IPS-20b (cell line): ENCODE measurements around the gene CYSRT1.
"Not testable (repeated sequence)": the region's sequence is repeated elsewhere in the genome, so short reads cannot be mapped to it uniquely, and the experiment has no call there.

Experiments used
- H3K27ac ChIP-seq: one replicate; pipeline ENCODE4 v1.5.1; 2013; ENCODE audit warnings: low read length
- H3K27me3 ChIP-seq: 2 replicates; pipeline ENCODE4 v1.6.1; 2013; ENCODE audit warnings: mild to moderate bottlenecking, low read length, inconsistent platforms; ENCODE audit not compliant: insufficient read depth
- H3K36me3 ChIP-seq: 2 replicates; pipeline ENCODE4 v1.6.1; 2013; ENCODE audit warnings: low read depth, mild to moderate bottlenecking, inconsistent platforms, low read length, moderate library complexity; ENCODE audit not compliant: insufficient read depth
- H3K4me1 ChIP-seq: 2 replicates; pipeline ENCODE4 v1.6.1; 2013; ENCODE audit warnings: mild to moderate bottlenecking, control low read depth, inconsistent platforms, low read length, moderate library complexity; ENCODE audit not compliant: insufficient read depth
- H3K4me3 ChIP-seq: 2 replicates; pipeline ENCODE4 v1.5.1; 2013; ENCODE audit warnings: mild to moderate bottlenecking, low read length, inconsistent platforms
- H3K9ac ChIP-seq: 2 replicates; pipeline ENCODE4 v1.6.1; 2013; ENCODE audit warnings: low read depth, mild to moderate bottlenecking, inconsistent platforms, low read length, moderate library complexity
- H3K9me3 ChIP-seq: 2 replicates; pipeline ENCODE4 v1.6.1; 2013; ENCODE audit warnings: mild to moderate bottlenecking, low read depth, low read length, inconsistent platforms; ENCODE audit not compliant: insufficient read depth

The CYSRT1 gene

DNA sequence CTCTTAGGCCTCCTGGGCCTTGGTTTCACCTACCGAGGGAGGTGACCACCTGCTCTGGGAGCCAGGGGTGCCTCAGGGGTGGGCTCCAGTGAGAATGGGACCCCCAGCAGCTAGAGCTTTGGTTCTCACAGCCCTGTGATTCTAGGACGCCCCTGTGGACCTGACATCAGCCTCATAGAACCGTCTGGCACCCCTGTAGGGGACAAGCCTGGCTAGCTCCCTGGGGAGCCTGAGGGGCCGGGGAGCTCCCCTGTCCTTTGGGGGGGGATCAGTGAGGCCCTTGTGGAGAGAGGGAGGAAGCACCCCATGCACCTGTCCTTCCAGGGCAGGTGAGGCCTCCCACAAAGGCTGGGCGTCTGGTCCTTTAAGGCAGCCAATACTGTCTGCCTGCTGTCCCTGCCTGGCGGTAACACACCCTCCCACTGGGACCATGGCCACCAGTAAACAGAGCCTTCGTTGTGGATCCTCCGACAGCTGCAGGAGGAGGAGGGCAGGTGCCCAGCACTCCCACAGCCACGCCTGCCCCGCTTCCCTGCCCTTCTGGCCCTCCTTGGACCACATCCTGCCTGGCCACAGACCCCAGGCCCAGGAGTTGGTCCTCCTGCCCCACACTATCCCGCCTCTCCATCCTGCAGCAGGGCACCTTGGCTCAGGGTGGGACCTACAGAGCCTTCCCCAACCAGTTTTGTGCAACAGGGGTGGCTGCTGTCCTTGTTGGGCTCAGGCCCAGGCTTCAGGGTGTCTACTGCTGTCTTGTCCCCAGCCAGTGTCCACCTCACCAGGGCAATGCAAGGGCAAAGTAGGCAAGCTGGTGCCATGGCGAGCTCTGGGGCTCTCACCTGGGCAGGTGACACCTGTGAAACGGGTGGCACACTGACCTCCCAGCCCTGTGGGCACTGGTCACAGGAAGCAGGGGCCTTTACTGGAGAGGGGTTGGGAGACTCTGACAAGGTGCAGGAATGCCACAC lies 13.1 kb downstream of the CYSRT1 start:
- Histone ChIP-seq H3K9me3 (no peaks in the 10 kb centered on the region), H3K9ac (no peak overlapping the region), H3K4me1 (peaks cover 5% of the 10 kb centered on the region)

DNA sequence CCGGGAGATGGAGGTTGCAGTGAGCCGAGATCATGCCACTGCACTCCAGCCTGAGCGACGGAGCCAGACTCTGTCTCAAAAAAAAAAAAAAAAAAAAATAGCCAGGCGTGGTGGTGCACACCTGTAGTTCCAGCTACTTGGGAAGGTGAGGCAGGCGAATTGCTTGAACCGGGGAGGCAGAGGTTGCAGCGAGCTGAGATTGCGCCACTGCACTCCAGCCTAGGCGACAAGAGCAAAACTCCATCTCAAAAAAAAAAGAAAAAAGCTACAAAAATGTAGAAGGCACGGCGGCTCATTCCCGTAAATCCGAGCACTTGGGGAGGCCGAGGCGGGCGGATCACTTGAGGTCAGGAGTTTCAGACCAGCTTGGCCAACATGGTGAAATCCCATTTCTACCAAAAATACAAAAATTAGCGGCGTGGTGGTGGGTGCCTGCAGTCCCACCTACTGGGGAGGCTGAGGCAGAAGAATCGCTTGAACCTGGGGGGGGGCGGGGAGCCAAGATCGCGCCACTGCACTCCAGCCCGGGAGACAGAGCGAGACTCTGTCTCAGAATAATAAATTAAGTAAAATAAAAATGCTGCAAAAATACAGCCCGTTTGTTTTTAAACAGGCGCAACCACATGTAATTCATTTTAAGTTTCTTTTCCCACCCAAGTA lies 14.7 kb downstream of the CYSRT1 start:
- H3K27me3 ChIP-seq, H3K9me3 ChIP-seq, H3K4me1 ChIP-seq: not testable (repeated sequence)
- peaks cover 21% of the 10 kb centered on the region for H3K36me3 ChIP-seq
- H3K9ac ChIP-seq: peak overlapping the region; percentile 86; the same call in 1 of the 2 replicates
- peak overlapping the region; percentile 46 for H3K27ac ChIP-seq
- peak overlapping the region; percentile 85 for H3K4me3 ChIP-seq

More for the DNA sequence above, 13.1 kb downstream of the CYSRT1 start:
- Histone ChIP-seq H3K27ac (no peak overlapping the region), H3K27me3 (no peaks in the 10 kb centered on the region), H3K36me3 (peaks cover 11% of the 10 kb centered on the region), H3K4me3 (no peak overlapping the region)

DNA sequence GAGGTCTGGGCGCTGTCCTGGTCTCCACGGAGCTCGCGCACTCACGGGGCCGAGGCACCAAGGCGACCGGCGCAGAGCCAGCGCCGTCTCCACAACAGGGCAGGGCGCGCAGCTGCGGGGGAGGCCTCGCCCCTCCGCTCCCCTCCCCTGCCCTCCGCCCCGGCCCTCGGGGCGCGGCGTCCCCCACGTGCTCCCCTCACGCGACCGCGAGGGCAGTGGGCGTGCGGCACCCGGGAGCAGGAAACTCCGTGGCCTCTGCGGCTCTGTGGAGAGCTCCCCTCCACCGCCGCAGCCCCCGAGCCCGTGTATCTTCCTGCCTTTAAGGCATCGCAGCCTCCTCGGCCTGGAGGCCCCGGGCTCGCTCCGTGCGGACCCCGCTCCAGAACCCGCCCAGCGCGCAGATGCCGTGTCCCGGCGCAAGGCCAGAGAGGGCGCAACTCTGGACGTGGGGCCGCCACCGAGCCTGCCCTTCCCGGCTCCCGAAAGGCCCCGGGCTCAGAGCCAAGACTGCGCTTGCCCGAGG lies 15.4 kb downstream of the CYSRT1 start:
- H3K27ac ChIP-seq: peak overlapping the region; percentile 46
- H3K4me1 ChIP-seq: peaks cover 10% of the 10 kb centered on the region

DNA sequence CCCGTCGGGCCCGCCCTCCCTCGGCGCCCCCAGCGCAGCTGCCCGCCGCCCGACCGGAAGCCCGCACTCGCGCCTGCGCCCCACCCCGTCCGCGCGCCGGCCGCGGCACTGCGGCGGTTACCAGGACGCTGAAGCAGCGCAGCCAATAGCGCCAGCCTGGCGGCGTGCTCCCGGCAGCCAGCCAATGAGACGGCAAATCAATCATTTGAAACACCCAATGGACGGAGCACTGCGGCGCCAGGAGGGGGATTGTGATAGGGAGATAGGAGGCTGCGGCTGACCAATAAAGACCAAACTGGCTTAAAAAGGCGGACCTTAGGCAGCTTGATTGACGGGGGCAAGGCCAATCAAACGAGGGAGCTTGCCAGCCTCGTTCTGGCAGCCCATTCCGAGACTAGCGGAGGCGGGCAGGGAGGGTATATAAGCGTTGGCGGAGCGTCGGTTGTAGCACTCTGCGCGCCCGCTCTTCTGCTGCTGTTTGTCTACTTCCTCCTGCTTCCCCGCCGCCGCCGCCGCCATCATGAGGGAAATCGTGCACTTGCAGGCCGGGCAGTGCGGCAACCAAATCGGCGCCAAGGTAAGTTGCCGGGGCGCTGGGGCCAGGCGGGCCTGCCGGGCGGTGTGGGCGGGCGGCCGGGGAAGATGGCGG lies 16.0 kb downstream of the CYSRT1 start, which contains the start of gene TUBB4B:
Gene TUBB4B, plus strand, starts transcription at position 447 of the 649 bp plus-strand sequence. Its CDS starts 74 bp downstream, at position 521.
- Histone ChIP-seq H3K9me3 (no peaks in the 10 kb centered on the region), H3K4me1 (peaks cover 10% of the 10 kb centered on the region), H3K27me3 (no peaks in the 10 kb centered on the region), H3K27ac (peak within 1 kb of the TSS; percentile 46), H3K36me3 (peaks cover 21% of the 10 kb centered on the region), H3K9ac (peak within 1 kb of the TSS; percentile 86), H3K4me3 (peak within 1 kb of the TSS; percentile 85)

More for the DNA sequence above, 15.4 kb downstream of the CYSRT1 start:
- Histone ChIP-seq H3K9me3 (no peaks in the 10 kb centered on the region), H3K36me3 (peaks cover 21% of the 10 kb centered on the region), H3K9ac (peak overlapping the region; percentile 86; the same call in 1 of the 2 replicates), H3K4me3 (peak overlapping the region; percentile 85), H3K27me3 (no peaks in the 10 kb centered on the region)

DNA sequence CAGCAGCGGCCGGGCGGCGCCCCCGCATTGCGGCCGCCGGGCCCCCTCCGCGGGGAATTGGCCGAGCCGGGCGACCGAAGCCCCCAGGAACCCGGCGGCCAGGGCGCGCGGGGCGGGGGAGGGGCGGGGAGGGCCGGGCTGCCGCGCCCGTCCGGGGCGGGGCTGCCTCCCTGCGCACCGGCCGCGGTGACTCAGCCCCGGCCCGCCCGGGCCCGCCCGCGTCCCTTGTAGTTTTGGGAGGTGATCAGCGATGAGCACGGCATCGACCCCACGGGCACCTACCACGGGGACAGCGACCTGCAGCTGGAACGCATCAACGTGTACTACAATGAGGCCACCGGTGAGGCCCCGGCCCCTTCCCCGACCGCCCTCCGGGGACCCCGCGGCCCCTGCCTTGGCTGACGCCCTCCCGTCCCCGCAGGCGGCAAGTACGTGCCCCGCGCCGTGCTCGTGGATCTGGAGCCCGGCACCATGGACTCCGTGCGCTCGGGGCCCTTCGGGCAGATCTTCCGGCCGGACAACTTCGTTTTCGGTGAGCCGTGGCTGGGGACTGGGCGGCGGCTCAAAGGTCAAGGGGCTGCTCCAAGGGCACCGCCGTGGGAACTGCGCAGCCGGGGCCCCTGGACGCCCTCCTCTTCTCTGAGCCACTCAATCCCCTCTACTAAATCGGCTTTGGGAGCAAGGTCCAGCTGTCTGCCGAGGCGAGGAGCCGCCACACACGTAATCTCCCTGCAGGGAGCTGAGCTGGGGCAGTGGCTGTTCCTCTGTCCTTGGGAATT lies 16.7 kb downstream of the CYSRT1 start:
- Histone ChIP-seq H3K4me1 (peaks cover 10% of the 10 kb centered on the region), H3K9ac (peak overlapping the region; percentile 71), H3K9me3 (no peaks in the 10 kb centered on the region), H3K4me3 (peak overlapping the region; percentile 79), H3K27me3 (no peaks in the 10 kb centered on the region), H3K27ac (no peak overlapping the region), H3K36me3 (peaks cover 21% of the 10 kb centered on the region)

DNA sequence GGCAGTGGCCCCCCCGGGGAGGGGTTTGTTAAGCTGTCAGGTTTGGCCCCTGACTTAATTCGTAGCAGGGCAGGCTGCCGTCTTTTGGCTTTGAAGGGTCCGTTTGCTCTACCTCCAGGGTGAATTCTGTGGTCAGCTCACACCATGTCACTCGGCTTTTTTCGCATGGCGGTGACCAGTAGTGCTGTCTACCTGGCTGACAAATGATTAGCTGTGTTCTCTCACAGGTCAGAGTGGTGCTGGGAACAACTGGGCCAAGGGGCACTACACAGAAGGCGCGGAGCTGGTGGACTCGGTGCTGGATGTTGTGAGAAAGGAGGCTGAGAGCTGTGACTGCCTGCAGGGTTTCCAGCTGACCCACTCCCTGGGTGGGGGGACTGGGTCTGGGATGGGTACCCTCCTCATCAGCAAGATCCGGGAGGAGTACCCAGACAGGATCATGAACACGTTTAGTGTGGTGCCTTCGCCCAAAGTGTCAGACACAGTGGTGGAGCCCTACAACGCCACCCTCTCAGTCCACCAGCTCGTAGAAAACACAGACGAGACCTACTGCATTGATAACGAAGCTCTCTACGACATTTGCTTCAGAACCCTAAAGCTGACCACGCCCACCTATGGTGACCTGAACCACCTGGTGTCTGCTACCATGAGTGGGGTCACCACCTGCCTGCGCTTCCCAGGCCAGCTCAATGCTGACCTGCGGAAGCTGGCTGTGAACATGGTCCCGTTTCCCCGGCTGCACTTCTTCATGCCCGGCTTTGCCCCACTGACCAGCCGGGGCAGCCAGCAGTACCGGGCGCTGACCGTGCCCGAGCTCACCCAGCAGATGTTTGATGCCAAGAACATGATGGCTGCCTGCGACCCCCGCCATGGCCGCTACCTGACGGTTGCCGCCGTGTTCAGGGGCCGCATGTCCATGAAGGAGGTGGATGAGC lies 17.6 kb downstream of the CYSRT1 start:
- H3K4me3 ChIP-seq: peak overlapping the region; percentile 79
- H3K27me3 ChIP-seq: no peaks in the 10 kb centered on the region
- H3K9me3 ChIP-seq: no peaks in the 10 kb centered on the region
- peaks cover 21% of the 10 kb centered on the region for H3K36me3 ChIP-seq
- H3K9ac ChIP-seq: peak overlapping the region; percentile 71; the same call in 1 of the 2 replicates
- H3K27ac ChIP-seq: no peak overlapping the region
- peaks cover 5% of the 10 kb centered on the region for H3K4me1 ChIP-seq

DNA sequence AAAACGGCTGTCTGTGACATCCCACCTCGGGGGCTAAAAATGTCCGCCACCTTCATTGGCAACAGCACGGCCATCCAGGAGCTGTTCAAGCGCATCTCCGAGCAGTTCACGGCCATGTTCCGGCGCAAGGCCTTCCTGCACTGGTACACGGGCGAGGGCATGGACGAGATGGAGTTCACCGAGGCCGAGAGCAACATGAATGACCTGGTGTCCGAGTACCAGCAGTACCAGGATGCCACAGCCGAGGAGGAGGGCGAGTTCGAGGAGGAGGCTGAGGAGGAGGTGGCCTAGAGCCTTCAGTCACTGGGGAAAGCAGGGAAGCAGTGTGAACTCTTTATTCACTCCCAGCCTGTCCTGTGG lies 18.3 kb downstream of the CYSRT1 start:
- not testable (repeated sequence) for H3K27me3 ChIP-seq, H3K4me1 ChIP-seq, H3K27ac ChIP-seq, H3K9ac ChIP-seq, H3K9me3 ChIP-seq, H3K4me3 ChIP-seq
- peaks cover 21% of the 10 kb centered on the region for H3K36me3 ChIP-seq

DNA sequence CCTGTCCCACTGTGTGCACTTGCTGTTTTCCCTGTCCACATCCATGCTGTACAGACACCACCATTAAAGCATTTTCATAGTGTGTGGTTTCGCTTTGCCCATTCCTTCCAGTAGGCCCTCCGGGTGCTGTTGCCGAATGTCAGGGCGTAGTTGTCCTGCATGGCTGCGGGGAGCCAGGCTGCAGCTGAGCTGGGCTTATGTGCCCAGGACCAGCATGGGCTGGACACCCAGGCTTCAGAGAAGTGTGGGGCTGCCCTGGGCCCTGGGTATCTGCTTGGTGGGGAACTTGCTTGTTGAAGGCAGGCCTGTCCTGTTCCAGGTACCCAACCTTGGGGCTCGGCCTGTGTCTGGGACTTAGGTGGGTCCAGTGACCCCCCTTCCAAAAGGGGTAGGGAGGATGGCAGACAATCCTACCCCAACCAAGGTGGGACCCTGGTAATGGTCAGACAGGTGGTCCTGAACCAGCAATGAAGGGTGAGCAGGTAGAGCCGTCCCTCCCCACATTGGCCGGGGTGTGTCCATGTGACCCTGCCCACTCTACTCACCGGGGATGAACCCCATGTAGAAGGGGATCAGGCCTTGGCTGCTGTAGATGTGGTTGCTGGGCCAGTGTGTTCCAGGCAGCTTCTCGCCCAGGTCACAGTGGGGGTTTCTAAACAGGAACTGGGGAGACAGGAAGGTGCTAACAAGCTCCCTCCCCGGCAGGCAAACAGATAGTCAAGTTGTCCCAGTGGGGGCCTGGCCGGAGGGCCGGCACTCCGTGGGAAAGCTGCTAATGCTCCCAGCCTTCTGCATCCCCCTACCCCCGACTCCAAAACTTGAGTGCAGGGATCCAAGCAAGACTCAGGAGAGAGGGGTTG lies 18.9 kb downstream of the CYSRT1 start:
- peaks cover 5% of the 10 kb centered on the region for H3K4me1 ChIP-seq
- H3K9ac ChIP-seq: no peak overlapping the region

DNA sequence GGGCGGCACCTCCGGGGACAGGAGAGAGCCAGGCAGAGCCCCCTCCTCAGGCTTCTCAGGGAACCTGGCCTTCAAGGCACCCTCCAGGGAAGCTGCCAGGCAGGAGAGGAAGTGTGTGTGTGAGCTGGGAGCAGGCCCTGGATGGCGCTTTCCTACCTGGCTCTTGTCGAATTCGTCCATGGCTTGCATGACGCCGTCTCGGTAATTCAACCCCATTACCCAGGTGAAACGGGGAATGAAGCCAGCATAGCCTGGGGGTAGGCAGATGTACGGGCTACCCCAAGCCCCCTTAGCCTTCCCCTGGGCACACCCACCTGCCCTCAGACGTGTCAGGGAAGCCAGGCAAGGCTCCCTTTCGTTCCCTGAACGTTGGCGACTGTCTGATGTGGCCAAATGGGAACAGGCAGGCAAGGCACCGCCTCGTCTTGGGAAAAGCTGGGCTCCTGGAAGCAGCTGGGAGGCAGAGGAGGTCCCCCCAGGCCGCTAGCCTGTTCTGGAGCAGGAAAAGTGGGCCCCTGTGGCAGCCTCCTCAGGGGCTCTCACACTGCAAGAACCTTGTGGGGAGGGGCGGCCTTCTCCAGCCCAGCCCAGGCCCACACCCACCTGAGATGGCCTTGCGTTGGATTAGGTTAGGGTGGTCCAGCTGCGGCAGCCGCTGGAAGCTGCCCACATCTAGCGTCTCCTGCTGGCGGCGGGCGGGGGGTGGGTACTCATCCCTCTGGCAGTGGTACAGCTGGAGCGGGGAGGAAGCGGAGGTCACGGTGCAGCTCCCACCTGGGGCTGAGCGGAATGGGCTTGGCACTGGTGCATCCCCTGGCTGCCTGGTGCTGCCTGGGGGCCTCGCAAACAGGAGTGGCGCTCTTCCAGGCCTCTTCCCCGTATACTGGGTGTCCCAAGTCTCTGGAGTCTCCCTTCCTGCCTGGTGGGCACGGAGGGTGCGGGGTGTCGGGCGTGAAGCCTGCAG lies 19.8 kb downstream of the CYSRT1 start:
- Histone ChIP-seq H3K4me1 (peaks cover 5% of the 10 kb centered on the region), H3K9ac (no peak overlapping the region), H3K9me3 (no peaks in the 10 kb centered on the region), H3K27me3 (no peaks in the 10 kb centered on the region), H3K27ac (no peak overlapping the region), H3K4me3 (no peak overlapping the region), H3K36me3 (peaks cover 21% of the 10 kb centered on the region)

More for the DNA sequence above, 18.9 kb downstream of the CYSRT1 start:
- no peak overlapping the region for H3K27ac ChIP-seq
- H3K27me3 ChIP-seq: no peaks in the 10 kb centered on the region
- no peaks in the 10 kb centered on the region for H3K9me3 ChIP-seq
- peaks cover 21% of the 10 kb centered on the region for H3K36me3 ChIP-seq
- no peak overlapping the region for H3K4me3 ChIP-seq
